Hepatocyte (in vitro differentiated cells): ENCODE measurements around the gene CORO6. TPM values are rescaled to one million over a fixed set of nuclear protein-coding genes. Genes with fewer than 3 reads are reported as not detected.

ENCODE experiments used
- DNase-seq: peaks from one replicate; pipeline ENCODE4 v3.0.0-alpha.2; 2016; ENCODE audit warnings: low spot score
- H2AFZ ChIP-seq: fragments of 200-600 bp; sonication (generic); 2 replicates; pipeline ENCODE4 v1.6.0; 2016; ENCODE audit warnings: antibody characterized with exemption, mild to moderate bottlenecking
- H3K27ac ChIP-seq: fragments of 200-600 bp; sonication (generic); 2 replicates; pipeline ENCODE4 v1.5.1; 2016; ENCODE audit warnings: mild to moderate bottlenecking
- H3K27me3 ChIP-seq: fragments of 200-600 bp; sonication (generic); 2 replicates; pipeline ENCODE4 v1.6.1; 2016
- H3K36me3 ChIP-seq: fragments of 200-600 bp; sonication (generic); replicated peaks from 2 replicates; pipeline ENCODE4 v1.5.1; 2016; ENCODE audit warnings: low read depth; ENCODE audit not compliant: insufficient read depth
- H3K4me1 ChIP-seq: fragments of 200-600 bp; sonication (generic); 2 replicates; pipeline ENCODE4 v1.5.1; 2016; ENCODE audit warnings: mild to moderate bottlenecking, moderate library complexity; ENCODE audit not compliant: insufficient read depth
- H3K4me2 ChIP-seq: fragments of 200-600 bp; sonication (generic); 2 replicates; pipeline ENCODE4 v1.6.0; 2016
- H3K4me3 ChIP-seq: fragments of 200-600 bp; sonication (generic); 2 replicates; pipeline ENCODE4 v1.5.1; 2016; ENCODE audit warnings: mild to moderate bottlenecking
- H3K79me2 ChIP-seq: fragments of 200-600 bp; sonication (generic); 2 replicates; pipeline ENCODE4 v1.6.0; 2017; ENCODE audit warnings: mild to moderate bottlenecking
- H3K9me2 ChIP-seq: fragments of 200-600 bp; sonication (generic); replicated peaks from 2 replicates; pipeline ENCODE4 v1.6.0; 2017; ENCODE audit warnings: mild to moderate bottlenecking; ENCODE audit not compliant: insufficient read depth
- H3K9me3 ChIP-seq: fragments of 200-600 bp; sonication (generic); 2 replicates; pipeline ENCODE4 v1.5.1; 2016; ENCODE audit warnings: low read depth, mild to moderate bottlenecking
- H4K20me1 ChIP-seq: fragments of 200-600 bp; sonication (generic); 2 replicates; pipeline ENCODE4 v1.6.0; 2016; ENCODE audit warnings: mild to moderate bottlenecking; ENCODE audit not compliant: insufficient read depth, poor library complexity, severe bottlenecking
- EZH2 ChIP-seq: fragments of 200-600 bp; sonication (generic); IDR thresholded peaks from 2 replicates; pipeline ENCODE4 v1.6.1; 2016; ENCODE audit warnings: antibody characterized with exemption, mild to moderate bottlenecking, borderline replicate concordance
- EZH2phosphoT487 ChIP-seq: fragments of 200-600 bp; sonication (generic); IDR thresholded peaks from one replicate; pipeline ENCODE4 v1.6.1; 2018; ENCODE audit warnings: antibody characterized with exemption, mild to moderate bottlenecking, low read depth, moderate library complexity; ENCODE audit not compliant: unreplicated experiment, severe bottlenecking
- WGBS: methylation state at CpG from one replicate; pipeline ENCODE4 v1.1.6; 2016; ENCODE audit warnings: low lambda C conversion rate; ENCODE audit errors: missing lambda C conversion rate; 5-methylcytosine and 5-hydroxymethylcytosine counted together
- polyA plus RNA-seq: library from polyadenylated mRNA; unstranded; fragments of >200 nt; fragmentation: Nextera tagmentation; extraction: Ambion mirVana; gene quantifications from 2 replicates; pipeline ENCODE4 v1.2.1, GENCODE V29; 2016
- total RNA-seq: library from RNA; depleted of rRNA; stranded (reverse); fragments of >200 nt; gene quantifications from 2 replicates; pipeline ENCODE4 v1.2.3, GENCODE V29; 2014
- TF ChIP-seq, protein P1 (sequence below): fragments of 200-600 bp; sonication (generic); IDR thresholded peaks from 2 replicates; pipeline ENCODE4 v1.5.1; 2016; ENCODE audit warnings: antibody characterized with exemption, mild to moderate bottlenecking; ENCODE audit not compliant: poor library complexity

The CORO6 gene
- total and polyA plus RNA-seq, 2 experiments from 2014 or later, result 0.83 to 1.9 TPM

DNA sequence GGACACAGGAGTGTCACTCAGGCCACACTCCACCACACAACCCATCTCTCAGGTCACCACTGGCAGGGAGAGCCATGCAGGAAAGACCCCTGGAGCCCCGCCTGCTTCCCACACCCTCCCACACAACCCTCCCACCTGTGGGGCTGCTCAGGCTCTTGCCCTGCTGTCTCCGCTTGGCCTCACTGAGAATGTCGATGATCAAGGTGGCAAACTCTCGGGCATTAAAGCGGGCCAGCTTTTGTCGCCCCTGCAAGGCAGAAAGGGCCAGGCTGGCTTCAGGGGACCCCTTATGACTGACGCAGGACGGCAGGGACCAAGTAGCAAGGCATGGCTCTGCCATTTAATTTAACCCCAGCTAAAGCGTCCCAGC lies 45.7 kb downstream of the CORO6 start:
- Histone ChIP-seq H3K9me3 (no peaks in the 10 kb centered on the region), H3K4me1 (peaks cover 19% of the 10 kb centered on the region), H3K4me3 (no peak overlapping the region), H3K9me2 (no peaks in the 10 kb centered on the region), H4K20me1 (no peaks in the 10 kb centered on the region), H3K79me2 (peaks cover 4% of the 10 kb centered on the region), H3K27me3 (no peaks in the 10 kb centered on the region), H3K36me3 (no peaks in the 10 kb centered on the region), H3K4me2 (no peak overlapping the region), H3K27ac (no peak overlapping the region), H2AFZ (no peak overlapping the region)
- TF ChIP-seq EZH2 (no peak), EZH2phosphoT487 (no peak)
- TF ChIP-seq, protein P1, sequence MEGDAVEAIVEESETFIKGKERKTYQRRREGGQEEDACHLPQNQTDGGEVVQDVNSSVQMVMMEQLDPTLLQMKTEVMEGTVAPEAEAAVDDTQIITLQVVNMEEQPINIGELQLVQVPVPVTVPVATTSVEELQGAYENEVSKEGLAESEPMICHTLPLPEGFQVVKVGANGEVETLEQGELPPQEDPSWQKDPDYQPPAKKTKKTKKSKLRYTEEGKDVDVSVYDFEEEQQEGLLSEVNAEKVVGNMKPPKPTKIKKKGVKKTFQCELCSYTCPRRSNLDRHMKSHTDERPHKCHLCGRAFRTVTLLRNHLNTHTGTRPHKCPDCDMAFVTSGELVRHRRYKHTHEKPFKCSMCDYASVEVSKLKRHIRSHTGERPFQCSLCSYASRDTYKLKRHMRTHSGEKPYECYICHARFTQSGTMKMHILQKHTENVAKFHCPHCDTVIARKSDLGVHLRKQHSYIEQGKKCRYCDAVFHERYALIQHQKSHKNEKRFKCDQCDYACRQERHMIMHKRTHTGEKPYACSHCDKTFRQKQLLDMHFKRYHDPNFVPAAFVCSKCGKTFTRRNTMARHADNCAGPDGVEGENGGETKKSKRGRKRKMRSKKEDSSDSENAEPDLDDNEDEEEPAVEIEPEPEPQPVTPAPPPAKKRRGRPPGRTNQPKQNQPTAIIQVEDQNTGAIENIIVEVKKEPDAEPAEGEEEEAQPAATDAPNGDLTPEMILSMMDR, result no peak
- 98% methylated on average over 9 of the region's 9 CpGs for WGBS
- DNase-seq, result no peak

DNA sequence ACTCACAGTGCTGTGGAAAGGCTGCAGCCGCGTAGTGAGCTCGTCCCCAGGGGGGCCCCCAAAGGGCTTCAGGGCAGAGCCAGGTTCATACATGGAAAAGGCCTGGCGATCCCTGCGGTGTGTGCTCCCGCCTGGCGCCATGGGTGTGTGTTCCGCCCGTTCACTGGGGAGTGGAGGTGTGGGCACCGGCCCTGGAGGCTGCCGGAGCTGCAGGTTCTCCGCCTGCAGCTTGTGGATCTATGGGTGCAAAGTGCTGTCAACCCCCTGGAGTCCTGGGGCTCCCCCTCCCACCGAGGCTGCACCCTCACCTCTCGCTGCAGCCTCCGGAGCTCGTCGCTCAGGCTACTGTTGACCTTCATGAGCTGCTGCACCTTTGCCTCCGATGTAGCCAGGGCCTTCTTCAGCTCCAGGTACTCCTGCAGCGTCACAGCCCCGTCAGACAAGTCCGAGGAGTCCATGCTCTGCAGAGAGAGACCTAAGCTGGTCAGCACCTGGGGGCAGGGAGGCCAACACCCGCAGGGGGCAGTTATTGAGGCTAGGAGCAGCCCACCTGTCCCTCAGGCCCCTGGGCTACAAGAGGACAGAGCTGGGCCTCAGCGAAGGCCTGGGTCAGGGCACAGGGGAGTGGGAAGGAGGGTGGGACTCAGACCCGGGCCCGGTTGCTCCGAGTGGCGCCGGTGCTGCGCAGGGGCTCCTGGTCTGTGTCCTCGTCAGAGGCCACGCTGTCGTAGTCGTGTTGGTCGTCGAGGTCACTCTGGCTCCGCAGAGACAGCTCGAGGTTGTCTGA lies 46.3 kb downstream of the CORO6 start:
- Histone ChIP-seq H3K79me2 (peaks cover 4% of the 10 kb centered on the region), H3K4me2 (no peak overlapping the region), H4K20me1 (no peaks in the 10 kb centered on the region), H3K4me1 (peaks cover 19% of the 10 kb centered on the region), H3K27me3 (no peaks in the 10 kb centered on the region), H3K9me3 (no peaks in the 10 kb centered on the region), H3K4me3 (no peak overlapping the region), H3K27ac (no peak overlapping the region), H3K36me3 (no peaks in the 10 kb centered on the region), H3K9me2 (no peaks in the 10 kb centered on the region), H2AFZ (no peak overlapping the region)
- no peak for DNase-seq
- TF ChIP-seq EZH2phosphoT487 (no peak), EZH2 (no peak)
- TF ChIP-seq, protein P1, result no peak
- 95% methylated on average over 37 of the region's 37 CpGs for WGBS

DNA sequence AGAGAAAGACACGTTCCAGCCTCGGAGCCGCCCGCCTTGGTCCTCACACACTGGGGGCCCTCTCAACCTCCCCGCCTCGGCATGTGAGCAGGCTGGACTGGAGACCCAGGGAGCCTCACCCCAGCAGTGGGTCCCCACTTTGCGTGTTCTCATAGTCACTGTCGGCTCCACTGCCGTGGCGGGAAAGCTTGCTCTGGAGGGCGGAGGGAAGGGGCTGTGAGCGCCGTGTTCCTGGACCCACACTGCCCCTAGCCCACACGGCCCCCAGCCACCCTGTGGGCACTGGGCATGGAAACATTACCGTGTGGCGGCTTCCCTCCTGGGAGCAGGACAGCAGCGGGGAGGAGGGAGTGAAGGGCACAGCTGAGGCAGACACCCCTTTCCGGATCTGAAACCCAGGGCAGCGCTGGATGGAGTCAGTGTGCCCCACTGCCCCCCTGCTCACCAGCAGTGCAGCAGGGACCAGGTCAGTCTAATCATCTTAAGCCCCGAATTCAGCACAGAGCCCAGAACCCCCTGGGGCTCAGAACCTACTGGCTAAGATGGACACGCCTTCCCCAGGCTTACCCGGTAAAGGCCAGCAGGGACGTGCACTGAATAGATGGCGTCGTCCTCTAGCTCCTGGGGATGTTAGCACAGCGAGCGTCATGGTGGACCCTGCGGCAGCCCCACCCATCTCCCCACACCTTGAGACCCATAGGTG lies 47.0 kb downstream of the CORO6 start:
- no peaks in the 10 kb centered on the region for H3K36me3 ChIP-seq
- H2AFZ ChIP-seq, result no peak overlapping the region
- WGBS, result 95% methylated on average over 28 of the region's 28 CpGs
- TF ChIP-seq EZH2phosphoT487, result no peak
- TF ChIP-seq, protein P1, result no peak
- no peak for TF ChIP-seq EZH2
- no peaks in the 10 kb centered on the region for H3K27me3 ChIP-seq
- H3K4me3 ChIP-seq, result no peak overlapping the region
- H3K79me2 ChIP-seq, result peaks cover 10% of the 10 kb centered on the region
- no peak for DNase-seq
- H4K20me1 ChIP-seq, result no peaks in the 10 kb centered on the region
- H3K27ac ChIP-seq, result peak overlapping the region; percentile 87
- H3K4me2 ChIP-seq, result no peak overlapping the region
- no peaks in the 10 kb centered on the region for H3K9me3 ChIP-seq
- peaks cover 19% of the 10 kb centered on the region for H3K4me1 ChIP-seq
- no peaks in the 10 kb centered on the region for H3K9me2 ChIP-seq
